Measurements from ENCODE around the gene GREB1L.
A peak's percentile ranks its signal among the peaks of the same experiment; 100 is the strongest.

Gene GREB1L

DNA sequence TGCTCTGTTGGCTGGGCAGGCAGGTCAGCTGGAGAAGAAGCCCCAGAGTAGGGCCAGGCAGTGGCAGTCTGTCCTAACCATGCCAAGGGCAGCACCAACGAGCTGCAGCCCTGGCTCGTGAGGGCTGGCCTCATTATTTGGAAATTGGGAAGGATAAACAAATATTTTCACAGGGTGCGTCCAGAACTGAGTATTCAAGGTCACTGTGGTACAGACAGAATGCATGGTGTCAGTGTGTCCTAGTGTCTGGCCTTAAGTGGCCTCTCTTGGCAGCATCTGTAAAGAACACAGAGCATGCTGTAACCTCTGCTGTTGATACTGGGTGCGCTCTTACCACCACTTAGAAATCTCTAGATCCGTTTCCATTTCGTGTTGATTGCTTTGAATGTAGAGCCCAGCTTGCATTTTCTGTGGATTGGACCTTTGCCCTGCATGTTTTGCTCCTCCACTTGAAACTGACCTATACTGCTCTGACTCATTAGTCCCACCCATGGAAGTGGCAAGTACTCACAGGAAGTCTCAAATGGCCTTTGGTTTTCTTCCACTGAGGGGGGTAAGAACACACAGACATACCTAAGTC is 88.2 kb downstream of the GREB1L start:
- H3K27ac ChIP-seq (ENCODE audit: low read depth, low read length), result no peak overlapping the region
- no peaks in the 10 kb centered on the region for H3K27me3 ChIP-seq (ENCODE audit: control insufficient read depth, insufficient read depth, low read length)
- H3K9me3 ChIP-seq (ENCODE audit: control insufficient read depth, insufficient read depth, low read depth, low read length), result no peaks in the 10 kb centered on the region
- no peak overlapping the region for H3K4me3 ChIP-seq (ENCODE audit: low read depth, low read length)
- no peak overlapping the region for H3K9ac ChIP-seq (ENCODE audit: low read length)
- H3K36me3 ChIP-seq (ENCODE audit: control insufficient read depth, insufficient read depth, low read length), result no peaks in the 10 kb centered on the region
- H3K4me1 ChIP-seq (ENCODE audit: control insufficient read depth, insufficient read depth, low read length), result peaks cover 31% of the 10 kb centered on the region

DNA sequence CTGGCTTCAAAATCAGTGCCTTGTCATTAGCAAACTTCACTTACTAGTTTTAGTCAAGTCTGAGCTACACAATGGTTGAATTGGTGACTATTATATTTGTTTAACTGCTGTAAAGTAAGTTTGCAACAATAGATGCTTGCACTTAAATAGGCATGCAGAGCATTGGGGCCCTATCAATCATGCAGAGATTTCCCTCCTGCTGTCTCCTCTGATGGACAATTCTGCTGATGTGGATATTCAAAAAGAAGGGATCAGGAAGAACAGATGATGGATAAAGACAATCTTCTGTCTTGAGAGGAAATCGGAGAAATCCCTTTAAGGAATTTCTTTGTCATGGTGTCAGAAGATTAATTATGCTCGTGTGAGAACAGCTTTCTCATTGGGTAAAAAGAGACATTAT is 89.0 kb downstream of the GREB1L start:
- no peak overlapping the region for H3K27ac ChIP-seq (ENCODE audit: low read depth, low read length)
- no peaks in the 10 kb centered on the region for H3K9me3 ChIP-seq (ENCODE audit: control insufficient read depth, insufficient read depth, low read depth, low read length)
- no peak overlapping the region for H3K9ac ChIP-seq (ENCODE audit: low read length)
- H3K4me3 ChIP-seq (ENCODE audit: low read depth, low read length), result no peak overlapping the region
- peaks cover 31% of the 10 kb centered on the region for H3K4me1 ChIP-seq (ENCODE audit: control insufficient read depth, insufficient read depth, low read length)
- no peaks in the 10 kb centered on the region for H3K27me3 ChIP-seq (ENCODE audit: control insufficient read depth, insufficient read depth, low read length)
- H3K36me3 ChIP-seq (ENCODE audit: control insufficient read depth, insufficient read depth, low read length), result no peaks in the 10 kb centered on the region

GRCh38 chr18:21335927-21336488 is 94.0 kb downstream of the GREB1L start:
- Histone ChIP-seq H3K36me3 (ENCODE audit: control insufficient read depth, insufficient read depth, low read length) (no peaks in the 10 kb centered on the region), H3K27me3 (ENCODE audit: control insufficient read depth, insufficient read depth, low read length) (no peaks in the 10 kb centered on the region), H3K4me1 (ENCODE audit: control insufficient read depth, insufficient read depth, low read length) (peaks cover 4% of the 10 kb centered on the region), H3K4me3 (ENCODE audit: low read depth, low read length) (no peak overlapping the region), H3K9me3 (ENCODE audit: control insufficient read depth, insufficient read depth, low read depth, low read length) (no peaks in the 10 kb centered on the region), H3K9ac (ENCODE audit: low read length) (no peak overlapping the region), H3K27ac (ENCODE audit: low read depth, low read length) (no peak overlapping the region)

GRCh38 chr18:21336846-21337245 is 94.8 kb downstream of the GREB1L start:
- Histone ChIP-seq H3K4me1 (ENCODE audit: control insufficient read depth, insufficient read depth, low read length) (0 out of 2 replicates have a peak, but pooled peaks cover under 1% of the 10 kb centered on the region), H3K27me3 (ENCODE audit: control insufficient read depth, insufficient read depth, low read length) (no peaks in the 10 kb centered on the region), H3K36me3 (ENCODE audit: control insufficient read depth, insufficient read depth, low read length) (no peaks in the 10 kb centered on the region), H3K4me3 (ENCODE audit: low read depth, low read length) (no peak overlapping the region), H3K9me3 (ENCODE audit: control insufficient read depth, insufficient read depth, low read depth, low read length) (no peaks in the 10 kb centered on the region), H3K9ac (ENCODE audit: low read length) (no peak overlapping the region), H3K27ac (ENCODE audit: low read depth, low read length) (no peak overlapping the region)

DNA sequence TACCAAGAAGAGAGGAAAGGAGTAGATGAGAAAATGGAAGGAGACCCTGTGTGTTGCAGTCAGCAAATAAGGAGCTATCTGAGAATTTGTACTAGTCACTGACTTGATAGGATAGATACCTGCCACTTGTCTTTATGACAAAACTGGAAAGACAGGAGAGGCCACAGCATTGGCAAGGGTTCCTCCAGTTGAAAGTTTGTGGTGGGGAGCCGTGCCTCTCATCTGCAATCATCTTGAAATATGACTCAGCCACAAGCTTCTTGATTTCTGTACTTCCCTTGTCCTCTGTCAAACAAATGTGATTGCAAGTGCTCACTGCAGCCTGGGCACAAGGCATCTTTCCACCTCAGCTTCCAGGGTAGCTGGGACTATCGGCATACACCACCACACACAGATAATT is 99.1 kb downstream of the GREB1L start:
- H3K36me3 ChIP-seq (ENCODE audit: control insufficient read depth, insufficient read depth, low read length), result no peaks in the 10 kb centered on the region
- H3K4me3 ChIP-seq (ENCODE audit: low read depth, low read length), result no peak overlapping the region
- no peak overlapping the region for H3K9ac ChIP-seq (ENCODE audit: low read length)
- no peak overlapping the region for H3K27ac ChIP-seq (ENCODE audit: low read depth, low read length)
- no peaks in the 10 kb centered on the region for H3K9me3 ChIP-seq (ENCODE audit: control insufficient read depth, insufficient read depth, low read depth, low read length)
- H3K27me3 ChIP-seq (ENCODE audit: control insufficient read depth, insufficient read depth, low read length), result no peaks in the 10 kb centered on the region
- H3K4me1 ChIP-seq (ENCODE audit: control insufficient read depth, insufficient read depth, low read length), result peaks cover 12% of the 10 kb centered on the region

DNA sequence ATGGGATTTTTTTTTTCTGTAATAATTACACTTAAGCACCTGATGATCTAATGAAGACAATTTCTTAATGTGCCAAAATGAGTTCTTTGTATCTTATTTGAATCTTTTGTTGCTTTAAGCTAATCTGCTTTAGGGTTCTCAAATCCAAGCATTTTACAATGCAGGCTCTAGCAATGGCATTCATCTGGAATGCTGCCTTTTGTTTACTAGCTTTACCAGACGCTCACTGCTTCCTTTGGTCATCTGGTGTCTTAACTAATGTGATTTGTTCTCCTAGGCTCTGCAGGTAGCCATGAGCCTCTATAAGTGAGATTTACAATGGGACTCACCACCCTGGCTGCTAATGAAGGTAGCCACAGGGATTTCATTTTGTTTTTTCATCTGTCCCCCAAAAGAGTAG is 100.3 kb downstream of the GREB1L start:
- Histone ChIP-seq H3K27me3 (ENCODE audit: control insufficient read depth, insufficient read depth, low read length) (no peaks in the 10 kb centered on the region), H3K4me1 (ENCODE audit: control insufficient read depth, insufficient read depth, low read length) (peaks cover 12% of the 10 kb centered on the region), H3K27ac (ENCODE audit: low read depth, low read length) (no peak overlapping the region), H3K9me3 (ENCODE audit: control insufficient read depth, insufficient read depth, low read depth, low read length) (no peaks in the 10 kb centered on the region), H3K9ac (ENCODE audit: low read length) (no peak overlapping the region), H3K36me3 (ENCODE audit: control insufficient read depth, insufficient read depth, low read length) (no peaks in the 10 kb centered on the region), H3K4me3 (ENCODE audit: low read depth, low read length) (no peak overlapping the region)

DNA sequence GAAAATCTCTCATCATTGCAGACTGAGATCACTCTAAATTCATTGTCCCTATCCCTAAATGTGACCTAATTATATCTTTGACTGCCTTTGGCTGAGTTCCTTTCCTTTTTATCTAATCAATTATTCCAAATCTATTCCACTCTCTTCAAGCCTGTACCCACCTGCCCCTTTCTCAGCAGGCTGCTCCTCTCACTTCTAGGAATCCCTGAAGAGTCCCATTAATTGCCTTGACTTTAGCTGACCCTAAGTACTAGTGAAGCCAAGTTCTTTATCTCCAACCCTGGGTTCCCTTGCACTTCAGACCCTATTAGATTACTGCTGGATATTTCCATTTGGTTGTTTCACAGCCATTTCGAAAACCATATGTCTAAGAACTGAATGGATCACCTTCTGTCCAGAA is 102.8 kb downstream of the GREB1L start:
- Histone ChIP-seq H3K4me3 (ENCODE audit: low read depth, low read length) (no peak overlapping the region), H3K9ac (ENCODE audit: low read length) (no peak overlapping the region), H3K27ac (ENCODE audit: low read depth, low read length) (no peak overlapping the region), H3K36me3 (ENCODE audit: control insufficient read depth, insufficient read depth, low read length) (no peaks in the 10 kb centered on the region), H3K27me3 (ENCODE audit: control insufficient read depth, insufficient read depth, low read length) (no peaks in the 10 kb centered on the region), H3K9me3 (ENCODE audit: control insufficient read depth, insufficient read depth, low read depth, low read length) (peaks cover 3% of the 10 kb centered on the region; the same call in 1 of the 2 replicates), H3K4me1 (ENCODE audit: control insufficient read depth, insufficient read depth, low read length) (peaks cover 12% of the 10 kb centered on the region)

- no peak overlapping the region for H3K27ac ChIP-seq (ENCODE audit: low read depth, low read length)
- peaks cover 12% of the 10 kb centered on the region for H3K4me1 ChIP-seq (ENCODE audit: control insufficient read depth, insufficient read depth, low read length)
- no peak overlapping the region for H3K9ac ChIP-seq (ENCODE audit: low read length)
- peaks cover 3% of the 10 kb centered on the region; the same call in 1 of the 2 replicates for H3K9me3 ChIP-seq (ENCODE audit: control insufficient read depth, insufficient read depth, low read depth, low read length)
- no peaks in the 10 kb centered on the region for H3K36me3 ChIP-seq (ENCODE audit: control insufficient read depth, insufficient read depth, low read length)
- H3K27me3 ChIP-seq (ENCODE audit: control insufficient read depth, insufficient read depth, low read length), result no peaks in the 10 kb centered on the region
- no peak overlapping the region for H3K4me3 ChIP-seq (ENCODE audit: low read depth, low read length)
Observed at GRCh38 chr18:21345840-21346239, 103.8 kb downstream of the GREB1L start.

DNA sequence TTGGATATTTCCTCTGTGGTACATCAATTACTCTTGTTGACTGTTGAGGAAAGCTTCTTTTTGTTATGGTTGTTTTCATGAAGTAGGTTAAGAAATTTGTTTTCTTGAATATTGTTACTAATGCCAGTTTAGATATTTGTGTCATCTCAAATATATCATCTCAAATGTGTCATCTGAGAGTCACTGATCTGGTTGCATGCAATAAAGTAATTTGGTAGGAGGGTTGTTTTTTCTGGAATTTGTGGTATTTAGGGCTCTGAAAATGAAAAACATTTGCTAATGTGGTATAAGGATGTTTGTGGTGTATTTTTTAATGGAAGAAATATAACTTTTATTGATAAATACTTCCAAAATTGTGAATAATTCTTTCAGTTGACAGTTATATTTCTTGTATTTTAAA is 117.7 kb downstream of the GREB1L start:
- Histone ChIP-seq H3K27me3 (ENCODE audit: control insufficient read depth, insufficient read depth, low read length) (no peaks in the 10 kb centered on the region), H3K36me3 (ENCODE audit: control insufficient read depth, insufficient read depth, low read length) (no peaks in the 10 kb centered on the region), H3K27ac (ENCODE audit: low read depth, low read length) (no peak overlapping the region), H3K4me3 (ENCODE audit: low read depth, low read length) (no peak overlapping the region), H3K9ac (ENCODE audit: low read length) (no peak overlapping the region), H3K9me3 (ENCODE audit: control insufficient read depth, insufficient read depth, low read depth, low read length) (no peaks in the 10 kb centered on the region), H3K4me1 (ENCODE audit: control insufficient read depth, insufficient read depth, low read length) (peaks cover 29% of the 10 kb centered on the region; the same call in 1 of the 2 replicates)

DNA sequence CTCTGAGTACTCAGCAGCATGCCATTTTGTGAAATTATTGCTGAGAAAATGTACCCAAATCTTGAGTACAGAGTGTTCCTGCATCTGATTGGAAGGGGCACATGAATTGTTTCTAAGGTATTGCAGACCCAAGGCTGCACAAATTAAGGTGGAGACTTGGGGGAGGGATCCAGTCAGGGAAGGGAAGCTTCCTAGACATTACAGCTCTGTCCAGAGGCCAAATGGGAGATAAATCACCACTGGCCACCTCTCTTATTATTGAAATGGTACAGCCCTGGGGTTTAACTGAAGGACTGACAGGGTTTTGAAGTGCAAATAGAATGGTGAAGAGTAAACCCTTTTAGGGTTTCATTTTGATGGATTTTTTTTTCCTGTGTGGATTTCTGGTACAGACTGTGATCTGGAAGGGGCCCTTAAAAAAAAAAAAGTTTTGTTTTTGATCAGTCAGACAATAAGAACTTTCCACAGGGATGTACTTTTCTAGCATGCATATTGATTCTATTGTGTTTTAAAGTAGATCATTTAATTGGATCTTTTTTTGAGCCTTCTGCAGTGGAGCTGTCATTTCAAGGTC is 119.4 kb downstream of the GREB1L start:
- no peak overlapping the region for H3K4me3 ChIP-seq (ENCODE audit: low read depth, low read length)
- no peaks in the 10 kb centered on the region for H3K36me3 ChIP-seq (ENCODE audit: control insufficient read depth, insufficient read depth, low read length)
- H3K4me1 ChIP-seq (ENCODE audit: control insufficient read depth, insufficient read depth, low read length), result peaks cover 30% of the 10 kb centered on the region
- H3K9ac ChIP-seq (ENCODE audit: low read length), result no peak overlapping the region
- H3K9me3 ChIP-seq (ENCODE audit: control insufficient read depth, insufficient read depth, low read depth, low read length), result no peaks in the 10 kb centered on the region
- H3K27ac ChIP-seq (ENCODE audit: low read depth, low read length), result no peak overlapping the region
- no peaks in the 10 kb centered on the region for H3K27me3 ChIP-seq (ENCODE audit: control insufficient read depth, insufficient read depth, low read length)

- H3K27ac ChIP-seq (ENCODE audit: low read depth, low read length), result no peak overlapping the region
- no peaks in the 10 kb centered on the region for H3K27me3 ChIP-seq (ENCODE audit: control insufficient read depth, insufficient read depth, low read length)
- H3K9me3 ChIP-seq (ENCODE audit: control insufficient read depth, insufficient read depth, low read depth, low read length), result no peaks in the 10 kb centered on the region
- H3K4me1 ChIP-seq (ENCODE audit: control insufficient read depth, insufficient read depth, low read length), result peaks cover 39% of the 10 kb centered on the region
- peak overlapping the region; percentile 24; the same call in 1 of the 2 replicates for H3K4me3 ChIP-seq (ENCODE audit: low read depth, low read length)
- H3K36me3 ChIP-seq (ENCODE audit: control insufficient read depth, insufficient read depth, low read length), result no peaks in the 10 kb centered on the region
- no peak overlapping the region for H3K9ac ChIP-seq (ENCODE audit: low read length)
Observed at GRCh38 chr18:21362831-21363230, 120.8 kb downstream of the GREB1L start.

All from HUES6 (cell line).